ENCODE measurements around the gene ATXN1. TPM values are rescaled to one million over a fixed set of nuclear protein-coding genes. Genes with fewer than 3 reads are reported as not detected.

Gene ATXN1
- total RNA-seq, 3 donors from 2014 or later: 30.4 to 87.3 (median 50.1) TPM

GRCh38 chr6:16399695-16400094 lies 361.6 kb downstream of the ATXN1 start:
- peaks cover 3% of the 10 kb centered on the region for H3K4me1 ChIP-seq (ENCODE audit: low read depth)
- no peak overlapping the region for H3K4me3 ChIP-seq
- DNase-seq (no peak), ATAC-seq (no peak)
- H3K9me3 ChIP-seq: no peaks in the 10 kb centered on the region
- H3K36me3 ChIP-seq (ENCODE audit: low read depth): no peaks in the 10 kb centered on the region
- intact Hi-C loops (cut with DNase I, micrococcal nuclease): loop anchor here in 1 of 2 donors (10.0 kb wide), 1 partner anchor 65 kb away; no protein-coding TSS in a partner anchor
- no peak for TF ChIP-seq CTCF (IDR thresholded peaks at IDR 0.05)

DNA sequence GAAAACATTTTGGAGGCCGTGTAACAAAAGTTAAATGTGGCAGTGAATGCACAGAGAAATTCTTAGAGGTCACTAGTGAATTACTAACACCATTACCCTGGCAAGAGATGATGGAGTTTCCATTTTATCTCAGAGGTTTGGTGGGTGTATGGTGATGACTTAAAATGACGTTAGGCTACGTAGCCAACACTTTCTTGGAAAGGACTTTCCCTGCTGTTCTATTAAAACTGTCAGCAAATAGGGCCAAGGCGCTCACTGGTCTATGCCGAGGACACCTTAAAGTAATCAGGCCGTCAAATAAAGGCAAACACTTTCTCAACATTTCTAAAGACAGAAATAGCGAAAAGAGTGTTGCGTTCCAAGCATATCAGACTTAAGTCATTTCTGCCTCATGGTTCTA lies 362.1 kb downstream of the ATXN1 start:
- intact Hi-C loops (cut with DNase I, micrococcal nuclease): no loop called here
- DNase-seq (no peak), ATAC-seq (no peak)
- no peaks in the 10 kb centered on the region for H3K36me3 ChIP-seq (ENCODE audit: low read depth)
- TF ChIP-seq CTCF (IDR thresholded peaks at IDR 0.05): no peak
- H3K4me3 ChIP-seq: no peak overlapping the region
- no peaks in the 10 kb centered on the region for H3K9me3 ChIP-seq
- peaks cover 6% of the 10 kb centered on the region for H3K4me1 ChIP-seq (ENCODE audit: low read depth)

DNA sequence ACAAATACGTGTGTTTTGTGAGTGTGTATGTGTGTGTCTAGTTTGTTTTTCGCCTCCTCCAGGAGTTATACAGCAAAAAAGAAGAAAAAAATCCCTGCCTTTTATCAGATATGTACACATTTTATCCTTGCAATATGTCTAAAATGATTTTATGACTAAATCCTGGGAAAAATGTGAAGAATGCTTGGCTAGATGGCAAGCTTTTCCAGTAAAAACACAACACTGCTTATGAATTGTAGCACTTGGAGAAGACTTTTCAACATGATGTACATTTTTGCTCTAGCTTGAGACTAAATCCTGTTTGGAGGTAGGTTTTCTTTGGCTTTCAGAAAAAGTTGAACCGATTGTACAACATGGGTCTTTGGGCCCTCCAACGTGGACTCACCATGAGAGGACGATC lies 362.7 kb downstream of the ATXN1 start:
- Histone ChIP-seq H3K9me3 (no peaks in the 10 kb centered on the region), H3K36me3 (ENCODE audit: low read depth) (no peaks in the 10 kb centered on the region), H3K4me3 (no peak overlapping the region), H3K4me1 (ENCODE audit: low read depth) (peaks cover 6% of the 10 kb centered on the region)
- DNase-seq (no peak), ATAC-seq (no peak)
- intact Hi-C loops (cut with DNase I, micrococcal nuclease): no loop called here
- no peak for TF ChIP-seq CTCF (IDR thresholded peaks at IDR 0.05)

DNA sequence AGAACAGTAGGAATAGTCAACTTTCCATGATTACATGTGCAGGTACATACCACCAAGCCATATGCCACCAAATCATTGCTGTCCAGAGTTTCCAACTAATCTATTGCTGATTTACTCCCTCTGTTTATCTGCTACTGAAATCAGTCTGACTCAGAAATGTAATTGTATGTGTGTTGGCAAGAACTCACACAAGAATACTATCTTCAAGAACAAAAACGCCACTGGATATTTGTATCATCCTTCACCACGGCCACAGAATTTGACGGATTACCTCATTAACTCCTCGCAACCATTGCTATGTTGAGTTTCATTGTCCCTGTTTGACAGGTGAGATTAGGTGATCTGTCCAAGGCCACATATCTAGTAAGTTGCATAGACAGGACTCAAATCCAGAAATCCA lies 363.6 kb downstream of the ATXN1 start:
- no peaks in the 10 kb centered on the region for H3K9me3 ChIP-seq
- peaks cover 6% of the 10 kb centered on the region for H3K4me1 ChIP-seq (ENCODE audit: low read depth)
- no peaks in the 10 kb centered on the region for H3K36me3 ChIP-seq (ENCODE audit: low read depth)
- ATAC-seq (no peak), DNase-seq (no peak)
- TF ChIP-seq CTCF (IDR thresholded peaks at IDR 0.05): no peak
- intact Hi-C loops (cut with DNase I, micrococcal nuclease): no loop called here
- H3K4me3 ChIP-seq: no peak overlapping the region

- no peaks in the 10 kb centered on the region for H3K9me3 ChIP-seq
- ATAC-seq: no peak
- DNase-seq: no peak
- no peak overlapping the region for H3K4me3 ChIP-seq
- TF ChIP-seq CTCF (IDR thresholded peaks at IDR 0.05): no peak
- no peaks in the 10 kb centered on the region for H3K36me3 ChIP-seq (ENCODE audit: low read depth)
- peaks cover 6% of the 10 kb centered on the region for H3K4me1 ChIP-seq (ENCODE audit: low read depth)
- intact Hi-C loops (cut with DNase I, micrococcal nuclease): no loop called here
Observed at GRCh38 chr6:16396497-16397319, 364.6 kb downstream of the ATXN1 start.

Measured in mucosa of descending colon (tissue), 3 donors.